Erythroblast (primary cell): ENCODE measurements around the gene LTBP1.

Experiments
- GATA1 ChIP-seq: IDR thresholded peaks from 2 replicates; pipeline ENCODE4 v1.6.1; 2011; ENCODE audit warnings: low read depth, mild to moderate bottlenecking, control low read depth, low read length, moderate library complexity
- POLR2A ChIP-seq: IDR thresholded peaks from 2 replicates; pipeline ENCODE4 v1.6.1; 2011; ENCODE audit warnings: mild to moderate bottlenecking, low read length

- TF ChIP-seq POLR2A (no peak), GATA1 (no peak)
Observed at GRCh38 chr2:33137331-33137730, 190.6 kb downstream of the LTBP1 start.
